B cell (primary cell): ENCODE results near the gene SPACA9.

Source experiments
- EZH2 ChIP-seq: IDR thresholded peaks from 2 replicates; pipeline ENCODE4 v1.6.1; 2012; ENCODE audit warnings: borderline replicate concordance, low read depth, mild to moderate bottlenecking, moderate library complexity, low read length; ENCODE audit not compliant: insufficient read depth, poor library complexity, severe bottlenecking
- TF ChIP-seq, protein P1 (sequence below): fragments of 200-600 bp; IDR thresholded peaks from one replicate; pipeline ENCODE4 v1.8.0; 2022; ENCODE audit warnings: antibody characterized with exemption, mild to moderate bottlenecking

DNA sequence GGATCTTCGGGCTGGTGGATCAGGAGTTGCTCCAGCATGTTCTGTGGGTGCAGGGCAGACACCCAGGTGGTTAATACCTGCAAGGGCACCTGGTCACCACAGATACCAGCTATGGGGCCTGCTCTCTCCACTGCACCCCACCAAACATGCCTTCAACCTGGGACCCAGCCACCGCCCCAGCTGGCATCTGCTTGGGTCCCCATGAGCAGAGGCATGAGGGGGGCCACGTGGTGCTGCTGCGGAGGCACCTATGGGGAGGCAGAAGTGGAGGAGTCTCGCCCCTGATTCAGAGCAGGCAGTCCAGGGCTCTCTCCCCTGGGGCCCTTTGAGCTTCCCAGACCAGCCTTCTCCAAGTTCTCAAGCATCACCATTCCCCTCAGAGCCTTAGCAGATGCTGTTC lies 3.5 kb upstream of the SPACA9 start:
- no peak for TF ChIP-seq EZH2
- TF ChIP-seq, protein P1, sequence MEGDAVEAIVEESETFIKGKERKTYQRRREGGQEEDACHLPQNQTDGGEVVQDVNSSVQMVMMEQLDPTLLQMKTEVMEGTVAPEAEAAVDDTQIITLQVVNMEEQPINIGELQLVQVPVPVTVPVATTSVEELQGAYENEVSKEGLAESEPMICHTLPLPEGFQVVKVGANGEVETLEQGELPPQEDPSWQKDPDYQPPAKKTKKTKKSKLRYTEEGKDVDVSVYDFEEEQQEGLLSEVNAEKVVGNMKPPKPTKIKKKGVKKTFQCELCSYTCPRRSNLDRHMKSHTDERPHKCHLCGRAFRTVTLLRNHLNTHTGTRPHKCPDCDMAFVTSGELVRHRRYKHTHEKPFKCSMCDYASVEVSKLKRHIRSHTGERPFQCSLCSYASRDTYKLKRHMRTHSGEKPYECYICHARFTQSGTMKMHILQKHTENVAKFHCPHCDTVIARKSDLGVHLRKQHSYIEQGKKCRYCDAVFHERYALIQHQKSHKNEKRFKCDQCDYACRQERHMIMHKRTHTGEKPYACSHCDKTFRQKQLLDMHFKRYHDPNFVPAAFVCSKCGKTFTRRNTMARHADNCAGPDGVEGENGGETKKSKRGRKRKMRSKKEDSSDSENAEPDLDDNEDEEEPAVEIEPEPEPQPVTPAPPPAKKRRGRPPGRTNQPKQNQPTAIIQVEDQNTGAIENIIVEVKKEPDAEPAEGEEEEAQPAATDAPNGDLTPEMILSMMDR = no peak
